ENCODE measurements around the gene UPK3B. TPM values are rescaled to one million over a fixed set of nuclear protein-coding genes. Genes with fewer than 3 reads are reported as not detected.
"Not testable (repeated sequence)": the region's sequence is repeated elsewhere in the genome, so short reads cannot be mapped to it uniquely, and the experiment has no call there.

The UPK3B gene
- total RNA-seq, 1 experiment from 2014 or later, result not detected

- H3K27ac ChIP-seq (ENCODE audit: low read depth, low read length, poor library complexity, severe bottlenecking); BruUV-seq (replicated peaks); H3K4me3 ChIP-seq (ENCODE audit: low read depth, low read length, poor library complexity, severe bottlenecking); H3K9me3 ChIP-seq (ENCODE audit: low read depth, low read length, poor library complexity, severe bottlenecking); CTCF ChIA-PET; H3K36me3 ChIP-seq (ENCODE audit: insufficient read depth, low read length, poor library complexity, severe bottlenecking); H3K4me1 ChIP-seq (ENCODE audit: insufficient read depth, low read length, poor library complexity, severe bottlenecking); H3K27me3 ChIP-seq (replicated peaks; ENCODE audit: insufficient read depth, low read depth, low read length, poor library complexity); DNase-seq (ENCODE audit: low spot score); intact Hi-C loops (cut with micrococcal nuclease; ENCODE audit: unreplicated experiment); POLR2A ChIA-PET (ENCODE audit: low non-redundant PET): not testable (repeated sequence)
These were observed 27.7 kb upstream of the UPK3B start for GRCh38 chr7:76482660-76483059.

- DNase-seq (ENCODE audit: low spot score); H3K4me3 ChIP-seq (ENCODE audit: low read depth, low read length, poor library complexity, severe bottlenecking); H3K27ac ChIP-seq (ENCODE audit: low read depth, low read length, poor library complexity, severe bottlenecking); intact Hi-C loops (cut with micrococcal nuclease; ENCODE audit: unreplicated experiment); H3K36me3 ChIP-seq (ENCODE audit: insufficient read depth, low read length, poor library complexity, severe bottlenecking); BruUV-seq (replicated peaks); H3K4me1 ChIP-seq (ENCODE audit: insufficient read depth, low read length, poor library complexity, severe bottlenecking); H3K9me3 ChIP-seq (ENCODE audit: low read depth, low read length, poor library complexity, severe bottlenecking); POLR2A ChIA-PET (ENCODE audit: low non-redundant PET); CTCF ChIA-PET; H3K27me3 ChIP-seq (replicated peaks; ENCODE audit: insufficient read depth, low read depth, low read length, poor library complexity): not testable (repeated sequence)
These were observed 27.3 kb upstream of the UPK3B start for GRCh38 chr7:76483081-76483480.

- CTCF ChIA-PET; DNase-seq (ENCODE audit: low spot score); H3K36me3 ChIP-seq (ENCODE audit: insufficient read depth, low read length, poor library complexity, severe bottlenecking); H3K27me3 ChIP-seq (replicated peaks; ENCODE audit: insufficient read depth, low read depth, low read length, poor library complexity); BruUV-seq (replicated peaks); intact Hi-C loops (cut with micrococcal nuclease; ENCODE audit: unreplicated experiment); H3K9me3 ChIP-seq (ENCODE audit: low read depth, low read length, poor library complexity, severe bottlenecking); H3K4me3 ChIP-seq (ENCODE audit: low read depth, low read length, poor library complexity, severe bottlenecking); H3K27ac ChIP-seq (ENCODE audit: low read depth, low read length, poor library complexity, severe bottlenecking); POLR2A ChIA-PET (ENCODE audit: low non-redundant PET); H3K4me1 ChIP-seq (ENCODE audit: insufficient read depth, low read length, poor library complexity, severe bottlenecking): not testable (repeated sequence)
These were observed 25.9 kb upstream of the UPK3B start for GRCh38 chr7:76484456-76484855.

GRCh38 chr7:76485822-76486610, 24.3 kb upstream of the UPK3B start:
- H3K27me3 ChIP-seq (replicated peaks; ENCODE audit: insufficient read depth, low read depth, low read length, poor library complexity); H3K4me3 ChIP-seq (ENCODE audit: low read depth, low read length, poor library complexity, severe bottlenecking); CTCF ChIA-PET; BruUV-seq (replicated peaks); intact Hi-C loops (cut with micrococcal nuclease; ENCODE audit: unreplicated experiment); POLR2A ChIA-PET (ENCODE audit: low non-redundant PET); H3K27ac ChIP-seq (ENCODE audit: low read depth, low read length, poor library complexity, severe bottlenecking); DNase-seq (ENCODE audit: low spot score); H3K9me3 ChIP-seq (ENCODE audit: low read depth, low read length, poor library complexity, severe bottlenecking); H3K4me1 ChIP-seq (ENCODE audit: insufficient read depth, low read length, poor library complexity, severe bottlenecking); H3K36me3 ChIP-seq (ENCODE audit: insufficient read depth, low read length, poor library complexity, severe bottlenecking): not testable (repeated sequence)

- H3K36me3 ChIP-seq (ENCODE audit: insufficient read depth, low read length, poor library complexity, severe bottlenecking); H3K9me3 ChIP-seq (ENCODE audit: low read depth, low read length, poor library complexity, severe bottlenecking); H3K27ac ChIP-seq (ENCODE audit: low read depth, low read length, poor library complexity, severe bottlenecking); POLR2A ChIA-PET (ENCODE audit: low non-redundant PET); BruUV-seq (replicated peaks); CTCF ChIA-PET; H3K4me1 ChIP-seq (ENCODE audit: insufficient read depth, low read length, poor library complexity, severe bottlenecking); H3K4me3 ChIP-seq (ENCODE audit: low read depth, low read length, poor library complexity, severe bottlenecking); intact Hi-C loops (cut with micrococcal nuclease; ENCODE audit: unreplicated experiment); H3K27me3 ChIP-seq (replicated peaks; ENCODE audit: insufficient read depth, low read depth, low read length, poor library complexity); DNase-seq (ENCODE audit: low spot score): not testable (repeated sequence)
These were observed 23.7 kb upstream of the UPK3B start for GRCh38 chr7:76486618-76487017.

- BruUV-seq (replicated peaks); CTCF ChIA-PET; H3K27me3 ChIP-seq (replicated peaks; ENCODE audit: insufficient read depth, low read depth, low read length, poor library complexity); H3K4me3 ChIP-seq (ENCODE audit: low read depth, low read length, poor library complexity, severe bottlenecking); H3K4me1 ChIP-seq (ENCODE audit: insufficient read depth, low read length, poor library complexity, severe bottlenecking); DNase-seq (ENCODE audit: low spot score); H3K9me3 ChIP-seq (ENCODE audit: low read depth, low read length, poor library complexity, severe bottlenecking); H3K36me3 ChIP-seq (ENCODE audit: insufficient read depth, low read length, poor library complexity, severe bottlenecking); H3K27ac ChIP-seq (ENCODE audit: low read depth, low read length, poor library complexity, severe bottlenecking); intact Hi-C loops (cut with micrococcal nuclease; ENCODE audit: unreplicated experiment); POLR2A ChIA-PET (ENCODE audit: low non-redundant PET): not testable (repeated sequence)
These were observed 22.4 kb upstream of the UPK3B start for GRCh38 chr7:76487969-76488368.

- H3K4me1 ChIP-seq (ENCODE audit: insufficient read depth, low read length, poor library complexity, severe bottlenecking); H3K27me3 ChIP-seq (replicated peaks; ENCODE audit: insufficient read depth, low read depth, low read length, poor library complexity); DNase-seq (ENCODE audit: low spot score); BruUV-seq (replicated peaks); H3K27ac ChIP-seq (ENCODE audit: low read depth, low read length, poor library complexity, severe bottlenecking); CTCF ChIA-PET; intact Hi-C loops (cut with micrococcal nuclease; ENCODE audit: unreplicated experiment); POLR2A ChIA-PET (ENCODE audit: low non-redundant PET); H3K9me3 ChIP-seq (ENCODE audit: low read depth, low read length, poor library complexity, severe bottlenecking); H3K4me3 ChIP-seq (ENCODE audit: low read depth, low read length, poor library complexity, severe bottlenecking); H3K36me3 ChIP-seq (ENCODE audit: insufficient read depth, low read length, poor library complexity, severe bottlenecking): not testable (repeated sequence)
These were observed 18.2 kb upstream of the UPK3B start for GRCh38 chr7:76492139-76492538.

- POLR2A ChIA-PET (ENCODE audit: low non-redundant PET); H3K27me3 ChIP-seq (replicated peaks; ENCODE audit: insufficient read depth, low read depth, low read length, poor library complexity); CTCF ChIA-PET; H3K27ac ChIP-seq (ENCODE audit: low read depth, low read length, poor library complexity, severe bottlenecking); H3K4me1 ChIP-seq (ENCODE audit: insufficient read depth, low read length, poor library complexity, severe bottlenecking); intact Hi-C loops (cut with micrococcal nuclease; ENCODE audit: unreplicated experiment); H3K9me3 ChIP-seq (ENCODE audit: low read depth, low read length, poor library complexity, severe bottlenecking); H3K4me3 ChIP-seq (ENCODE audit: low read depth, low read length, poor library complexity, severe bottlenecking); H3K36me3 ChIP-seq (ENCODE audit: insufficient read depth, low read length, poor library complexity, severe bottlenecking); DNase-seq (ENCODE audit: low spot score); BruUV-seq (replicated peaks): not testable (repeated sequence)
These were observed 14.6 kb upstream of the UPK3B start for GRCh38 chr7:76495717-76496116.

All from A673 (cell line).